ENCODE data around the gene TMEM176A.

TMEM176A gene

GRCh38 chr7:150820148-150820547 lies 19.6 kb downstream of the TMEM176A start:
- DNase-seq (ENCODE audit: low spot score), result no peak

- DNase-seq (ENCODE audit: low spot score), result no peak
Observed at GRCh38 chr7:150820578-150821198, 20.1 kb downstream of the TMEM176A start.

- DNase-seq (ENCODE audit: low spot score), result no peak
Observed at GRCh38 chr7:150823043-150823442, 22.5 kb downstream of the TMEM176A start.

DNA sequence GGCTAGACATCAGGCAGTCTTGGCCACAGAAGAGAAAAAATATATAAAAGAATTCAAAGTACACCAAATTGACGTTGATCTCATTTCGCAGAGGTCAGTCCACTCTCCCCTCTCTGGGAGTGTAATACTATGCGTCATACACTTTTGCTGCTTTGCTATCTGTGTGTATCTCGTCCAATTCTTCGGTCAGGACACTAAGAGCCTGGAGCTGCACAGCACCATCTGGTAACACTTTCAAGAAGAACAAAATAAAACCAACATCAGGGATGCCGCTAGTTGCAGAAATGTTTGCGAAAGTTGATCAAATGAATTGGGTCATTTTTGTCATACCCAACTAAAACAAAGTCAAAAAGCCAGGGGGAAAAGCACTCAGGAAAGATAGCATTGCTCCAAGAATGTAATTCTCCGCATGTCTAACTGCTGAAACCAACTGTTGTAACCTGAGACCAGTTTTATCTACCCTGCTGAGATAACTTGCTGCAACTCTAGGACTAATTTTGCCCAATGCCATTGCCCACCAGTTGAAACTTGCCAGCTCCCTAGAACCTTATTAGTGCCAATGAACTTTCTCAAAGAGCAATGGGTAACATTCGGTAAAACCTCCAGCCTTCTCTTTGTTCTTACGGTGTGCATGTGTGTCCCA lies 23.0 kb downstream of the TMEM176A start:
- no peak for DNase-seq (ENCODE audit: low spot score)

GRCh38 chr7:150824379-150825177 lies 24.0 kb downstream of the TMEM176A start:
- DNase-seq (ENCODE audit: low spot score), result no peak

GRCh38 chr7:150826061-150826849 lies 25.7 kb downstream of the TMEM176A start:
- peak; percentile 60 for DNase-seq (ENCODE audit: low spot score)

DNA sequence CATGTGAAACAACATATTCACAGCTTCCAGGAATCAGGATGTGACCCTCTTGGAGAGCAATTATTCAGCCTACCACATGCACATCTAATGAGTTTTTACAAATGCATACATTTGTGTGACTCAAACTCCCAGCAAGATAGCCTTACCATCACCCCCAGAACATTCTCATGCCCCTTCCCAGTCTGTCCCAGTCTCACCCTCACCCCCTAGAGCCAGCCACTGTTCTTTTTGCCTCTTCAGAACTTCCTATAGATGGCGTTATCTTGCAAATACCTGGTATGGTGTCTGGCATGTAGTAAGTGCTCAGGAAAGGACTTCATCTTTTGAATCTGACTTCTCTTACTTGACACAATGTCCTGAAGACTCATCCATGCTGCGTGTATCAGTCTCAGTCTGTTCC lies 27.8 kb downstream of the TMEM176A start:
- DNase-seq (ENCODE audit: low spot score), result no peak

- DNase-seq (ENCODE audit: low spot score), result no peak
Observed at GRCh38 chr7:150829426-150829825, 28.9 kb downstream of the TMEM176A start.

- DNase-seq (ENCODE audit: low spot score), result peak; percentile 69
Observed at GRCh38 chr7:150830937-150831336, 30.4 kb downstream of the TMEM176A start.

- no peak for DNase-seq (ENCODE audit: low spot score)
Observed at GRCh38 chr7:150831851-150832250, 31.3 kb downstream of the TMEM176A start.

GRCh38 chr7:150835019-150835418 lies 34.5 kb downstream of the TMEM176A start:
- DNase-seq (ENCODE audit: low spot score), result no peak

GRCh38 chr7:150835702-150836280 lies 35.2 kb downstream of the TMEM176A start:
- DNase-seq (ENCODE audit: low spot score), result no peak

- no peak for DNase-seq (ENCODE audit: low spot score)
Observed at GRCh38 chr7:150838965-150839650, 38.5 kb downstream of the TMEM176A start.

- DNase-seq (ENCODE audit: low spot score), result no peak
Observed at GRCh38 chr7:150842018-150842417, 41.4 kb downstream of the TMEM176A start.

GRCh38 chr7:150842716-150843115 lies 42.1 kb downstream of the TMEM176A start:
- no peak for DNase-seq (ENCODE audit: low spot score)

GRCh38 chr7:150845421-150845861 lies 44.9 kb downstream of the TMEM176A start:
- DNase-seq (ENCODE audit: low spot score), result no peak

DNA sequence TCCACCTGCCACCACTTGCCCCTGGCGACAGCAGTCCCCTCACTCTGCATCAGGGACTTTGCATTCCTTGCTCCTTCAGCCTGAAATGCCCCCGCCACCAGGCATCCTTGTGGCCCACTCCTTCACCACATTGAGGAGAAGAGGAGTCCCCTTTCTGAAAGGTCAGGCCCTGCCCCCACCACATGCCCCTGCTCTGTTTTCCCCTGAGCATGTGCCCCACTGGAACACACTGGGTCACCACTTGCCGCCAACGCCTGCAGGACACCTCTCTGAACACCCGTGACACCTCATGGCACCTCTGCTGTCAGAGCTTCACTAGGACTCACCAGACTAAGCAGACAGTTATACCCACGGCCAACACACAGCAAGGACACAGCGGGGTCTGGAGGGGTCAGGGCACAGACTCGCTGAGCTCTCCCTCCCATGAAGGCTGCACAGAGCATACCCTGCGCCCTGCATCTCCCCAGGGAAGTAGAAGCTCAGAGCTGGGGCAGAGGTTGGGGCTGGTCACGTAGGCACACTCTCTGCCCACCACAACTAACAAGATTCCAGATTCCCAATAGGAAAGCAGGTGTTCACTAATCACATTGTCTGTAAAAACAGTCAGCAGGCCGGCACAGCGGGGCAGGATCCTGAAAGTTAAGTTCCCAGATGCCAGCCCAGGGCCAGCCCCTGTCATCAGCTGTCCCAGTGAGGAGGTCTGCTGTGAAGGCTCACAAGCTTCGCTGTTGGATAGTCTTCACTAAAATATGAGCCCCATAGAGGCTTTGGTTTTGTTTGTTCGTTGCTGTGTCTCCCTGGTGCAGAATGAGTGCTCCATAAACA lies 45.9 kb downstream of the TMEM176A start:
- no peak for DNase-seq (ENCODE audit: low spot score)

GRCh38 chr7:150847536-150847935 lies 47.0 kb downstream of the TMEM176A start:
- DNase-seq (ENCODE audit: low spot score), result no peak

GRCh38 chr7:150848111-150848510 lies 47.5 kb downstream of the TMEM176A start:
- no peak for DNase-seq (ENCODE audit: low spot score)

DNA sequence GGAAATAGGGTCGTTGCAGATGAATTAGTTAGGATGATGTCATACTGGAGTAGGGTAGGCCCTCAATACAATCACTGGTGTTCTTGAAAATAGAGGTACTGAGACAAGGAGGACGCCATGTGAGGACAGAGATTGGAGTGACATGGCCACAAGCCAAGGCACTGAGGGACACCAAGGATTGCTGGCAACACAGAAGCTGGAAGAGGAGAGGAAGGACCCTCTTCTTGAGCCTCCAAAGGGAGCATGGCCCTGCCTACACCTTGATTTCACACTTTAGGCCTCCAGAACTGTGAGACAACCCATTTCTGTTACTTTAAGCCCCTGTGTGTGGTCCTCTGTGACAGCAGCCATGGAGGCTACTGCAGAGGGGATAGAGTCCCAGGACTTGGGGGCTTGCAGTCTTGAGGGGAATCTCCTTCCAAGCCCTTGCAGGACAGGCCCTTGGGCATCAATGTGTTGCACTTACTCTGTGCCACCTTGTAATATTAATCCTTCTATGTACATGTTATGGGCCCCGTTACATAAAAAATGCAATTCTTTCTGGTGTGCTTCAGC lies 48.1 kb downstream of the TMEM176A start:
- DNase-seq (ENCODE audit: low spot score), result no peak

All from LoVo (cell line).